Suprapubic skin (tissue), 4 donors: ENCODE results near the gene SEMA3C. TPM values are rescaled to one million over a fixed set of nuclear protein-coding genes. Genes with fewer than 3 reads are reported as not detected.
A peak's percentile ranks its signal among the peaks of the same experiment; 100 is the strongest.

ENCODE experiments used
- DNase-seq, 2 donors: peaks; one replicate each; pipeline ENCODE4 v3.0.0-alpha.2; 2019; ENCODE audit warnings: low spot score in 2 of 2
- H3K27ac ChIP-seq: fragments of 200-600 bp; sonication (generic); one replicate; pipeline ENCODE4 v1.5.1; 2019
- H3K27me3 ChIP-seq: fragments of 200-600 bp; sonication (generic); one replicate; pipeline ENCODE4 v1.5.1; 2019
- H3K36me3 ChIP-seq: fragments of 200-600 bp; sonication (generic); one replicate; pipeline ENCODE4 v1.5.1; 2019
- H3K4me1 ChIP-seq: fragments of 200-600 bp; sonication (generic); one replicate; pipeline ENCODE4 v1.5.1; 2019
- H3K4me3 ChIP-seq: fragments of 200-600 bp; sonication (generic); one replicate; pipeline ENCODE4 v1.5.1; 2019; ENCODE audit warnings: mild to moderate bottlenecking
- H3K9me3 ChIP-seq: fragments of 200-600 bp; sonication (generic); one replicate; pipeline ENCODE4 v1.5.1; 2019
- CTCF ChIP-seq, 2 donors: fragments of 200-600 bp in 1 of 2; fragments of 450-650 bp in 1 of 2; sonication (generic) in 1 of 2; IDR thresholded peaks; one replicate each; pipeline ENCODE4 v1.5.1; 2016 to 2019; ENCODE audit warnings: antibody characterized with exemption in 2 of 2, mild to moderate bottlenecking in 1 of 2, moderate library complexity in 1 of 2
- EP300 ChIP-seq: sonication (generic); formaldehyde crosslinking; IDR thresholded peaks from one replicate; pipeline ENCODE4 v1.6.1; 2017; ENCODE audit warnings: antibody characterized with exemption
- POLR2A ChIP-seq, 2 donors: fragments of 450-650 bp; IDR thresholded peaks; one replicate each; pipeline ENCODE4 v1.6.1; 2017; ENCODE audit warnings: antibody characterized with exemption in 2 of 2, mild to moderate bottlenecking in 2 of 2, moderate library complexity in 2 of 2
- POLR2AphosphoS5 ChIP-seq, 3 donors: sonication (generic); formaldehyde crosslinking; IDR thresholded peaks; one replicate each; pipeline ENCODE4 v1.6.1; 2017; ENCODE audit warnings: antibody characterized with exemption in 3 of 3
- WGBS: methylation state at CpG from one replicate; pipeline ENCODE4 v1.1.5; 2018; 5-methylcytosine and 5-hydroxymethylcytosine counted together
- total RNA-seq, 4 donors: library from RNA; depleted of rRNA; stranded (reverse); fragments of >200 nt; gene quantifications; one replicate each; pipeline ENCODE4 v1.1.0, GENCODE V29; 2016

SEMA3C gene
- total RNA-seq, 4 donors from 2014 or later, result 46.0 to 105 (median 76.0) TPM

DNA sequence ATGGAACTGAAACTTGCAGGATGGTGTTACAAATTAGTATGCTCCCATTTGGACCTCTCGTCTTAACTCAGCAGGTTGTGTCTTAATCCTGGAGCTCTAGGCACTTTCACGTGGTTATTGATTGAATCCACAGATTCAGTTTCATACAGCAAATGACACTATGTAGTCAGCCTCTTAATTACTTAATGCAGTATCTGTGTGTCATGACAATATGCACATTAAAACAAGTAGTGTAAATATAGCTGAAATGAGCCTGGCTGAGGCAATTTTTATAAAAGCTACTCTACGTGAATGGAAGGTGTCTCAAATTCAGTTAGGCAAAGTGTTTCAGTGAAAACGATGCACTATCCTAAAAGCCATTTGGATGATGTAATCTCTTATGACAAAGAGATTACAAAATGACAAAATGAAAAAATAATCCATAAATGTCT, 193.7 kb downstream of the SEMA3C start:
- WGBS, result 82% methylated on average over 4 of the region's 4 CpGs
- TF ChIP-seq CTCF (IDR thresholded peaks at IDR 0.05) (no peak), EP300 (no peak), POLR2AphosphoS5 (IDR thresholded peaks at IDR 0.05) (no peak), POLR2A (IDR thresholded peaks at IDR 0.05) (no peak)
- Histone ChIP-seq H3K27me3 (no peaks in the 10 kb centered on the region), H3K27ac (no peak overlapping the region), H3K9me3 (no peaks in the 10 kb centered on the region), H3K36me3 (no peaks in the 10 kb centered on the region), H3K4me3 (no peak overlapping the region), H3K4me1 (peaks cover 7% of the 10 kb centered on the region)
- no peak for DNase-seq

- Histone ChIP-seq H3K9me3 (no peaks in the 10 kb centered on the region), H3K27me3 (no peaks in the 10 kb centered on the region), H3K27ac (no peak overlapping the region), H3K4me3 (no peak overlapping the region), H3K4me1 (peaks cover 7% of the 10 kb centered on the region), H3K36me3 (no peaks in the 10 kb centered on the region)
- DNase-seq, result no peak
- TF ChIP-seq EP300 (no peak), POLR2A (IDR thresholded peaks at IDR 0.05) (no peak), POLR2AphosphoS5 (IDR thresholded peaks at IDR 0.05) (no peak)
- 72% methylated on average over 4 of the region's 4 CpGs for WGBS
Observed at GRCh38 chr7:80724249-80724871, 194.5 kb downstream of the SEMA3C start.

GRCh38 chr7:80722616-80723195, 196.1 kb downstream of the SEMA3C start:
- 47% methylated on average over 3 of the region's 3 CpGs for WGBS
- Histone ChIP-seq H3K4me3 (no peak overlapping the region), H3K27me3 (no peaks in the 10 kb centered on the region), H3K9me3 (no peaks in the 10 kb centered on the region), H3K36me3 (no peaks in the 10 kb centered on the region), H3K4me1 (peaks cover 7% of the 10 kb centered on the region), H3K27ac (peak overlapping the region; percentile 83)
- TF ChIP-seq POLR2AphosphoS5 (IDR thresholded peaks at IDR 0.05) (peak in 2 of 3 donors; percentile 92 to 95), CTCF (IDR thresholded peaks at IDR 0.05) (no peak)
- peak in 1 of 2 donors; percentile 84 for DNase-seq

DNA sequence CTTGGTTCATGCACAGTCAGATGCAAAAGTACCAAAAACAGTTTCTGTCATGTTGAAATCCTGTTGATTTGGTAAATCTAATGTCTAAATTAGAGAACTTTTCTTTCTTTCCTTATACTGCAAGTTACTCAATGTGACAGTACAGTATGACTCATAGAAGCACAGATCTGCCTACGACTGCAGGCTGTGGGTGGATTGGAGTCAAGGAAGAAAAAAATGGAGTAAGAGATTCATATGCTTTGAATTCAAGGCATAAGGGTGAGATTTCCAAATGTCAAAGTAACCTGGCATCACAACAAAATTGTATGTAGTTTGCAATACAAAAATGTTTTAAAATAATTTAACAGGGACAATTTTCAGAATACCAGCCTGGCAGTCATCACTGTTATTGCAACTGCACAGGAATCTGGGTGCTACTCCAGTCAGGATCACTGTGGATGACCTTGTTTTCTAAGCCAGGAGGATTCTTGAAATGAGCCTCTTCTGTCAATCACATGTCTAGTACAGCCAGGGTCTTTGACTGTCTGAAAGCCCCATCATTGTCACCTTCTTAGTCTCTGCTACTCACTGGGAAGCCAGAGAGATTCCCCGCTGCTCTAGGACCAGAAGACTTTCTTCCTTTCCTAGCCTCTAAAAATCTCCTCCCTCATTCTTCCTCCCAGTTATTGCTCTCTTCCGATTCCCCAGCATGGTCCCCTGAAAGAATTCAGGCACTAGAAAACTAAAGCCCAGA, 196.8 kb downstream of the SEMA3C start:
- H3K4me1 ChIP-seq, result peaks cover 7% of the 10 kb centered on the region
- no peak for DNase-seq
- H3K27ac ChIP-seq, result peak overlapping the region; percentile 83
- H3K36me3 ChIP-seq, result no peaks in the 10 kb centered on the region
- TF ChIP-seq POLR2AphosphoS5 (IDR thresholded peaks at IDR 0.05) (no peak), EP300 (no peak), CTCF (IDR thresholded peaks at IDR 0.05) (no peak), POLR2A (IDR thresholded peaks at IDR 0.05) (no peak)
- H3K4me3 ChIP-seq, result no peak overlapping the region
- no peaks in the 10 kb centered on the region for H3K27me3 ChIP-seq
- 45% methylated on average over 3 of the region's 3 CpGs for WGBS
- H3K9me3 ChIP-seq, result no peaks in the 10 kb centered on the region

GRCh38 chr7:80720146-80720545, 198.7 kb downstream of the SEMA3C start:
- peaks cover 7% of the 10 kb centered on the region for H3K4me1 ChIP-seq

More at GRCh38 chr7:80720146-80720545, 198.7 kb downstream of the SEMA3C start:
- Histone ChIP-seq H3K4me3 (no peak overlapping the region), H3K36me3 (no peaks in the 10 kb centered on the region), H3K27ac (no peak overlapping the region), H3K27me3 (no peaks in the 10 kb centered on the region), H3K9me3 (no peaks in the 10 kb centered on the region)
- WGBS, result 98% methylated on average over 3 of the region's 3 CpGs
- TF ChIP-seq POLR2A (IDR thresholded peaks at IDR 0.05) (no peak), CTCF (IDR thresholded peaks at IDR 0.05) (no peak), POLR2AphosphoS5 (IDR thresholded peaks at IDR 0.05) (no peak), EP300 (no peak)
- DNase-seq, result no peak
